ENCODE measurements around the gene FLNC. TPM values are rescaled to one million over a fixed set of nuclear protein-coding genes. Genes with fewer than 3 reads are reported as not detected.

The FLNC gene
- total and polyA plus RNA-seq, 5 donors from 2014 or later: not detected

- no peak overlapping the region for H3K4me3 ChIP-seq (ENCODE audit: low read depth, low read length)
- no peak overlapping the region for H3K27ac ChIP-seq (ENCODE audit: insufficient read depth, low read length, poor library complexity, severe bottlenecking)
- Mint-ChIP-seq H3K27me3 (no peaks in the 10 kb centered on the region), H3K9me3 (no peaks in the 10 kb centered on the region), H3K4me1 (peaks cover 0 to 3% (median 0%) of the 10 kb centered on the region in 4 donors), H3K36me3 (no peaks in the 10 kb centered on the region), H3K4me3 (no peak overlapping the region), H3K27ac (no peak overlapping the region)
- no peaks in the 10 kb centered on the region for H3K9me3 ChIP-seq (ENCODE audit: control insufficient read depth in 2 of 2, low read length in 2 of 2)
- DNase-seq (no peak), ATAC-seq (ENCODE audit: low read depth in 2 of 2) (no peak)
- no peaks in the 10 kb centered on the region for H3K27me3 ChIP-seq (ENCODE audit: control insufficient read depth, insufficient read depth, low read length)
- no peaks in the 10 kb centered on the region for H3K36me3 ChIP-seq (ENCODE audit: control insufficient read depth, insufficient read depth, low read length)
- H3K4me1 ChIP-seq (ENCODE audit: control insufficient read depth, insufficient read depth, low read length, poor library complexity, severe bottlenecking): peaks cover 3% of the 10 kb centered on the region
Measured at GRCh38 chr7:128845475-128845874, 15.3 kb downstream of the FLNC start.

- H3K27me3 Mint-ChIP-seq: no peaks in the 10 kb centered on the region
- Histone ChIP-seq H3K4me3 (ENCODE audit: low read depth, low read length) (no peak overlapping the region), H3K27ac (ENCODE audit: insufficient read depth, low read length, poor library complexity, severe bottlenecking) (no peak overlapping the region), H3K9me3 (ENCODE audit: control insufficient read depth in 2 of 2, low read length in 2 of 2) (no peaks in the 10 kb centered on the region), H3K4me1 (ENCODE audit: control insufficient read depth, insufficient read depth, low read length, poor library complexity, severe bottlenecking) (peaks cover 3% of the 10 kb centered on the region), H3K27me3 (ENCODE audit: control insufficient read depth, insufficient read depth, low read length) (no peaks in the 10 kb centered on the region), H3K36me3 (ENCODE audit: control insufficient read depth, insufficient read depth, low read length) (no peaks in the 10 kb centered on the region)
- peaks cover 0 to 3% (median 0%) of the 10 kb centered on the region in 4 donors for H3K4me1 Mint-ChIP-seq
- no peak overlapping the region for H3K27ac Mint-ChIP-seq
- DNase-seq (no peak), ATAC-seq (ENCODE audit: low read depth in 2 of 2) (no peak)
- H3K9me3 Mint-ChIP-seq: no peaks in the 10 kb centered on the region
- H3K36me3 Mint-ChIP-seq: no peaks in the 10 kb centered on the region
- H3K4me3 Mint-ChIP-seq: no peak overlapping the region
Measured at GRCh38 chr7:128845987-128846386, 15.8 kb downstream of the FLNC start.

GRCh38 chr7:128846781-128847444, 16.7 kb downstream of the FLNC start:
- Mint-ChIP-seq H3K36me3 (no peaks in the 10 kb centered on the region), H3K4me1 (peaks cover 0 to 2% (median 0%) of the 10 kb centered on the region in 4 donors), H3K27ac (no peak overlapping the region), H3K9me3 (no peaks in the 10 kb centered on the region), H3K4me3 (no peak overlapping the region), H3K27me3 (no peaks in the 10 kb centered on the region)
- H3K27ac ChIP-seq (ENCODE audit: insufficient read depth, low read length, poor library complexity, severe bottlenecking): no peak overlapping the region
- DNase-seq (no peak), ATAC-seq (ENCODE audit: low read depth in 2 of 2) (no peak)
- peaks cover 3% of the 10 kb centered on the region for H3K4me1 ChIP-seq (ENCODE audit: control insufficient read depth, insufficient read depth, low read length, poor library complexity, severe bottlenecking)
- H3K4me3 ChIP-seq (ENCODE audit: low read depth, low read length): no peak overlapping the region
- no peaks in the 10 kb centered on the region for H3K36me3 ChIP-seq (ENCODE audit: control insufficient read depth, insufficient read depth, low read length)
- no peaks in the 10 kb centered on the region for H3K27me3 ChIP-seq (ENCODE audit: control insufficient read depth, insufficient read depth, low read length)
- no peaks in the 10 kb centered on the region for H3K9me3 ChIP-seq (ENCODE audit: control insufficient read depth in 2 of 2, low read length in 2 of 2)

- ATAC-seq (ENCODE audit: low read depth in 2 of 2) (no peak), DNase-seq (no peak)
- no peaks in the 10 kb centered on the region for H3K4me1 Mint-ChIP-seq
- no peaks in the 10 kb centered on the region for H3K36me3 Mint-ChIP-seq
- Histone ChIP-seq H3K27ac (ENCODE audit: insufficient read depth, low read length, poor library complexity, severe bottlenecking) (no peak overlapping the region), H3K36me3 (ENCODE audit: control insufficient read depth, insufficient read depth, low read length) (no peaks in the 10 kb centered on the region), H3K4me3 (ENCODE audit: low read depth, low read length) (no peak overlapping the region), H3K9me3 (ENCODE audit: control insufficient read depth in 2 of 2, low read length in 2 of 2) (no peaks in the 10 kb centered on the region), H3K4me1 (ENCODE audit: control insufficient read depth, insufficient read depth, low read length, poor library complexity, severe bottlenecking) (no peaks in the 10 kb centered on the region), H3K27me3 (ENCODE audit: control insufficient read depth, insufficient read depth, low read length) (no peaks in the 10 kb centered on the region)
- H3K27ac Mint-ChIP-seq: no peak overlapping the region
- H3K27me3 Mint-ChIP-seq: no peaks in the 10 kb centered on the region
- no peaks in the 10 kb centered on the region for H3K9me3 Mint-ChIP-seq
- H3K4me3 Mint-ChIP-seq: no peak overlapping the region
Measured at GRCh38 chr7:128847721-128848211, 17.6 kb downstream of the FLNC start.

- ATAC-seq (ENCODE audit: low read depth in 2 of 2) (no peak), DNase-seq (no peak)
- no peaks in the 10 kb centered on the region for H3K9me3 Mint-ChIP-seq
- H3K27ac Mint-ChIP-seq: no peak overlapping the region
- H3K27ac ChIP-seq (ENCODE audit: insufficient read depth, low read length, poor library complexity, severe bottlenecking): no peak overlapping the region
- H3K36me3 ChIP-seq (ENCODE audit: control insufficient read depth, insufficient read depth, low read length): no peaks in the 10 kb centered on the region
- no peaks in the 10 kb centered on the region for H3K36me3 Mint-ChIP-seq
- H3K27me3 Mint-ChIP-seq: no peaks in the 10 kb centered on the region
- H3K4me1 Mint-ChIP-seq: no peaks in the 10 kb centered on the region
- no peaks in the 10 kb centered on the region for H3K27me3 ChIP-seq (ENCODE audit: control insufficient read depth, insufficient read depth, low read length)
- H3K4me1 ChIP-seq (ENCODE audit: control insufficient read depth, insufficient read depth, low read length, poor library complexity, severe bottlenecking): no peaks in the 10 kb centered on the region
- peak overlapping the region in 1 of 4 donors; percentile 47 for H3K4me3 Mint-ChIP-seq
- no peaks in the 10 kb centered on the region for H3K9me3 ChIP-seq (ENCODE audit: control insufficient read depth in 2 of 2, low read length in 2 of 2)
- no peak overlapping the region for H3K4me3 ChIP-seq (ENCODE audit: low read depth, low read length)
Measured at GRCh38 chr7:128848289-128849155, 18.3 kb downstream of the FLNC start.

GRCh38 chr7:128849156-128849515, 18.9 kb downstream of the FLNC start:
- Histone ChIP-seq H3K27me3 (ENCODE audit: control insufficient read depth, insufficient read depth, low read length) (no peaks in the 10 kb centered on the region), H3K9me3 (ENCODE audit: control insufficient read depth in 2 of 2, low read length in 2 of 2) (no peaks in the 10 kb centered on the region), H3K4me3 (ENCODE audit: low read depth, low read length) (no peak overlapping the region), H3K27ac (ENCODE audit: insufficient read depth, low read length, poor library complexity, severe bottlenecking) (no peak overlapping the region), H3K4me1 (ENCODE audit: control insufficient read depth, insufficient read depth, low read length, poor library complexity, severe bottlenecking) (no peaks in the 10 kb centered on the region), H3K36me3 (ENCODE audit: control insufficient read depth, insufficient read depth, low read length) (no peaks in the 10 kb centered on the region)
- ATAC-seq (ENCODE audit: low read depth in 2 of 2): no peak
- Mint-ChIP-seq H3K36me3 (no peaks in the 10 kb centered on the region), H3K27me3 (no peaks in the 10 kb centered on the region), H3K4me3 (no peak overlapping the region), H3K4me1 (no peaks in the 10 kb centered on the region), H3K9me3 (no peaks in the 10 kb centered on the region), H3K27ac (no peak overlapping the region)
- DNase-seq: no peak

- H3K9me3 ChIP-seq (ENCODE audit: control insufficient read depth in 2 of 2, low read length in 2 of 2): no peaks in the 10 kb centered on the region
- H3K27ac Mint-ChIP-seq: no peak overlapping the region
- no peak overlapping the region for H3K4me3 Mint-ChIP-seq
- no peaks in the 10 kb centered on the region for H3K36me3 ChIP-seq (ENCODE audit: control insufficient read depth, insufficient read depth, low read length)
- ATAC-seq (ENCODE audit: low read depth in 2 of 2) (no peak), DNase-seq (no peak)
- H3K4me1 Mint-ChIP-seq: no peaks in the 10 kb centered on the region
- H3K27me3 ChIP-seq (ENCODE audit: control insufficient read depth, insufficient read depth, low read length): no peaks in the 10 kb centered on the region
- H3K36me3 Mint-ChIP-seq: no peaks in the 10 kb centered on the region
- H3K27ac ChIP-seq (ENCODE audit: insufficient read depth, low read length, poor library complexity, severe bottlenecking): no peak overlapping the region
- H3K9me3 Mint-ChIP-seq: no peaks in the 10 kb centered on the region
- no peak overlapping the region for H3K4me3 ChIP-seq (ENCODE audit: low read depth, low read length)
- no peaks in the 10 kb centered on the region for H3K27me3 Mint-ChIP-seq
- H3K4me1 ChIP-seq (ENCODE audit: control insufficient read depth, insufficient read depth, low read length, poor library complexity, severe bottlenecking): no peaks in the 10 kb centered on the region
Measured at GRCh38 chr7:128849804-128850490, 19.7 kb downstream of the FLNC start.

Data from CD4-positive, CD25-positive, alpha-beta regulatory T cell (primary cell).